ENCODE results near the gene BLTP2. TPM values are rescaled to one million over a fixed set of nuclear protein-coding genes. Genes with fewer than 3 reads are reported as not detected.

The BLTP2 gene
- total and polyA plus RNA-seq, 2 of the 13 experiments (the other 11 are each of a cell fraction or from before 2014, with no cell fraction given): 66.7 to 80.9 TPM

GRCh38 chr17:28644787-28645575, at the start of gene BLTP2 (continued):
- TF ChIP-seq RARG (CRISPR knock-in tag; IDR thresholded peaks at IDR 0.05; ENCODE audit: low read depth): 0 out of 2 replicates have a peak, but pooled peaks have one; percentile 55
- peak; percentile 92 for TF ChIP-seq ZMAT3 (CRISPR knock-in tag; conservative IDR thresholded peaks at IDR 0.05)
- TF ChIP-seq POGK (CRISPR knock-in tag; conservative IDR thresholded peaks at IDR 0.05): peak; percentile 35; the same call in 1 of the 2 replicates
- 0 out of 2 replicates have a peak, but pooled peaks have one; percentile 38 for TF ChIP-seq SMYD3 (CRISPR knock-in tag; IDR thresholded peaks at IDR 0.05)
- TF ChIP-seq EP300 (IDR thresholded peaks at IDR 0.05; ENCODE audit: low read depth in 2 of 2, low read length in 2 of 2): no peak
- TF ChIP-seq EP300 (CRISPR knock-in tag; IDR thresholded peaks at IDR 0.05; ENCODE audit: borderline replicate concordance): no peak
- peak; percentile 86 for TF ChIP-seq ARID2 (CRISPR knock-in tag; IDR thresholded peaks at IDR 0.05; ENCODE audit: borderline replicate concordance)
- no peak for TF ChIP-seq ZSCAN30 (CRISPR knock-in tag; IDR thresholded peaks at IDR 0.05)
- no peak for TF ChIP-seq AHR (CRISPR knock-in tag; IDR thresholded peaks at IDR 0.05)
- peak; percentile 53; the same call in 1 of the 2 replicates for TF ChIP-seq SAFB2 (CRISPR knock-in tag; IDR thresholded peaks at IDR 0.05; ENCODE audit: borderline replicate concordance, low read depth)
- peak; percentile 23; the same call in 1 of the 2 replicates for TF ChIP-seq CTCF (CRISPR knock-in tag; IDR thresholded peaks at IDR 0.05)
- peak; percentile 41; the same call in 1 of the 2 replicates for TF ChIP-seq ZBTB4 (CRISPR knock-in tag; IDR thresholded peaks at IDR 0.05; ENCODE audit: borderline replicate concordance)
- 0 out of 2 replicates have a peak, but pooled peaks have one; percentile 27 for TF ChIP-seq ZBTB7A (CRISPR knock-in tag; IDR thresholded peaks at IDR 0.05)
- TF ChIP-seq ATF4 (CRISPR knock-in tag; IDR thresholded peaks at IDR 0.05): peak in 1 of 2 experiments; percentile 48; a peak in 1 of 4 replicates
- peak; percentile 89 for TF ChIP-seq ELF3 (CRISPR knock-in tag; IDR thresholded peaks at IDR 0.05)
- no peak for TF ChIP-seq NBN (conservative IDR thresholded peaks at IDR 0.05)
- TF ChIP-seq FLYWCH1 (CRISPR knock-in tag; IDR thresholded peaks at IDR 0.05): 0 out of 2 replicates have a peak, but pooled peaks have one; percentile 32
